ENCODE data around the gene CPM. TPM values are rescaled to one million over a fixed set of nuclear protein-coding genes. Genes with fewer than 3 reads are reported as not detected.

Gene CPM
- total RNA-seq, 4 donors from 2014 or later = 233 to 478 (median 301) TPM

DNA sequence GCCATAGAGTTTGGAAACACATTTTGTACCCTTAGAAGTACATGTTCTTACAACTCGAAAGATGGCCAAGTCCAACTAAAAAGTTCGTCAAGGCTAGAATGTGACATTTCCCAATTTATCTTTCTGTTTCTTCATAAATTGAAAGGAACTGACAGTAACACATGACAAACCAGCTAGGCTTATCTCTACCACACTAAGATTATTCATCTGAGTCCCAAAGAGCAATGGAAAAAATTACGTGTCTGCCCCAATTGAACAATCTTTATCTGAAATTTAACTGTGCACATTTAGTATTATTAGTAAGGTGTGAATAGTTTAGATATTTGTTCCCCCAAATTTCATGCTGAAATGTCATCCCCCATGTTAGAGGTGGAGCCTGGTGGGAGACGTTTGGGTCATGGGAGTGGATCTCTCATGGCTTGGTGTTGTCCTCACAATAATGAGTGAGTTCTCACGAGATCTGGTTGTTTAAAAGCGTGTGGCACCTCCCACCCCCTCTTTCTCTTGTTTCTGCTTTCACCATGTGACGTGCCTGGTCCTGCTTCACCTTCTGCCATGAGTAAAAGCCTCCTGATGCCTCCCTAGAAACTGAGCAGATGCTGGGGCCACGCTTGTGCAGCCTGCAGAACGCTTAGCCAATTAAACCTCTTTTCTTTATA lies 13.3 kb downstream of the CPM start:
- DNase-seq (ENCODE audit: low spot score) (no peak), ATAC-seq (ENCODE audit: low FRiP score) (no peak)
- TF ChIP-seq, protein P1, sequence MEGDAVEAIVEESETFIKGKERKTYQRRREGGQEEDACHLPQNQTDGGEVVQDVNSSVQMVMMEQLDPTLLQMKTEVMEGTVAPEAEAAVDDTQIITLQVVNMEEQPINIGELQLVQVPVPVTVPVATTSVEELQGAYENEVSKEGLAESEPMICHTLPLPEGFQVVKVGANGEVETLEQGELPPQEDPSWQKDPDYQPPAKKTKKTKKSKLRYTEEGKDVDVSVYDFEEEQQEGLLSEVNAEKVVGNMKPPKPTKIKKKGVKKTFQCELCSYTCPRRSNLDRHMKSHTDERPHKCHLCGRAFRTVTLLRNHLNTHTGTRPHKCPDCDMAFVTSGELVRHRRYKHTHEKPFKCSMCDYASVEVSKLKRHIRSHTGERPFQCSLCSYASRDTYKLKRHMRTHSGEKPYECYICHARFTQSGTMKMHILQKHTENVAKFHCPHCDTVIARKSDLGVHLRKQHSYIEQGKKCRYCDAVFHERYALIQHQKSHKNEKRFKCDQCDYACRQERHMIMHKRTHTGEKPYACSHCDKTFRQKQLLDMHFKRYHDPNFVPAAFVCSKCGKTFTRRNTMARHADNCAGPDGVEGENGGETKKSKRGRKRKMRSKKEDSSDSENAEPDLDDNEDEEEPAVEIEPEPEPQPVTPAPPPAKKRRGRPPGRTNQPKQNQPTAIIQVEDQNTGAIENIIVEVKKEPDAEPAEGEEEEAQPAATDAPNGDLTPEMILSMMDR (IDR thresholded peaks at IDR 0.05) = no peak

DNA sequence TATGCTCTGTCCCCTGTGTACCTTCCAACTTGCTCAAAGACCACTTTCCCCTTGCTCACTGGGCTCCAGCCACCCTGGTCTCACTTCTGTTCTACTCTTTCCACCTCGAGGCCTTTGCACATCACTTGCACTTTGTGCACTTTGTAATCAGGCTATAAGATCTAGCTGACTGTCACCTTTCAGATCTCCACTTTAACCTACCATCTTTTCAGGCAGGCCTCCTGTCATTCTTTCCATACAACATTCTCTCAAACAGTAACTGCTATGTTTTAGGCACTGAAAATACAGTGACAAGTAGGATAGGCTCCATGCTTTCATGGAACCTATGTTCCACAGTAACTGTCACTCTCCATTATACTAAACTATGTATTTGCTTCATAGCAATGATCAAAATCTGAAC lies 14.0 kb downstream of the CPM start:
- TF ChIP-seq, protein P1 (IDR thresholded peaks at IDR 0.05) = no peak
- DNase-seq (ENCODE audit: low spot score) (no peak), ATAC-seq (ENCODE audit: low FRiP score) (no peak)

DNA sequence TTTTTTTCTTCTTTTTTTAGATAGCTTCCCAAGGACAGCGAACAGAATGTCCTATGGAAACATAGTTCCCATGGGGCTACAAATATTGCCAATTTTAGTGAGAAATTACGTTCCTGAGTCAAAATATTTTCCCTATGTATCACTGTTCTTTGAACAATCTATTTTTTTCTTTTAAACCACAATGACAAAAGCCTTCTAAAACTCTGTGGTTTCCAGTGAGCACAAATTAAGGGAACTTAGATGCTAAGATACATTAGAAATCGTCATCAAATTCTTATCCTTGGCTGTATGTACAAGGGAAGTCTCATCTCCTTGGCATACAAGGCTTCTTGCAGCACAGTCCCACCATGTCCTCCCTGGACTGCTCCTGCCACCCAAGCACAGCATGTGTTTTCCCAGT lies 17.9 kb downstream of the CPM start:
- ATAC-seq (ENCODE audit: low FRiP score) (no peak), DNase-seq (ENCODE audit: low spot score) (no peak)
- TF ChIP-seq, protein P1 (IDR thresholded peaks at IDR 0.05) = no peak

DNA sequence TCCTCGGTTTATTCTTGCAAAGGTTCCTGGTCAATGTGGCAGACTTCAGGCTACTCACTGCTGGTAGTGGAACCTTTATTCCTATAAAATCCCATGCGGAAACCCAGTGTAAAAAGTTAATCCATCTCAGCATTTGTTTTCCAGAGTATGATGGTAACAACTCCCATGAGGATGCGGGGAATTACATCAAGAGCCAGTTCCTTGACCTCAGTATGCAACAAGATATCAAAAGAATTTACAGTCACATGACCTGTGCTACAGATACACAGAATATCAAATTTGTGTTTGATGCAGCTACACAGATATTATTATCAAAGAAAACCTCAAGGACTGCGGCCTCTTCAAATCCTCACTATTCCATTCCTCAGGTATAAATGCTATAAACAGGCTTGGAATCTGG lies 19.3 kb downstream of the CPM start:
- TF ChIP-seq, protein P1 (IDR thresholded peaks at IDR 0.05) = no peak
- ATAC-seq (ENCODE audit: low FRiP score) = no peak
- DNase-seq (ENCODE audit: low spot score) = no peak

DNA sequence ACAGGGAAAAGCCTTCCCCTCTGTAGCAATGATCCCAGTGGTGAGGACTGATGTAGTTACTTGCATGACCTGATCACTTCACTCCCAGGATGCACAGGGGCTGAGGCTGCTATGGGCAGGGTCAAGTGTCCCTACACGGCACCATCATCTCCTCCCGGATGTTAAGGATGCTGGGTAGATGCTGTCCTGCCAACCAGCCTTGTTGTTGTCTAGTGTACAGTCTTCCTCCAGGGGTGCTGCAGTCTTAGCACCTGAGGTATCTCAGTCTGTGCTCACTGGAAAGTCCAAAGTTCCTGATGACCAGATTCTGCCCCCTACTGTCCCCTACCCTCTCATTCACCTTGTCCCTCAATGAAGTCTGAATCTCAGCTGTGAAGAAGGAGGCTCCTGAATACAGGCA lies 20.1 kb downstream of the CPM start:
- TF ChIP-seq, protein P1 (IDR thresholded peaks at IDR 0.05) = no peak
- DNase-seq (ENCODE audit: low spot score) (no peak), ATAC-seq (ENCODE audit: low FRiP score) (no peak)

DNA sequence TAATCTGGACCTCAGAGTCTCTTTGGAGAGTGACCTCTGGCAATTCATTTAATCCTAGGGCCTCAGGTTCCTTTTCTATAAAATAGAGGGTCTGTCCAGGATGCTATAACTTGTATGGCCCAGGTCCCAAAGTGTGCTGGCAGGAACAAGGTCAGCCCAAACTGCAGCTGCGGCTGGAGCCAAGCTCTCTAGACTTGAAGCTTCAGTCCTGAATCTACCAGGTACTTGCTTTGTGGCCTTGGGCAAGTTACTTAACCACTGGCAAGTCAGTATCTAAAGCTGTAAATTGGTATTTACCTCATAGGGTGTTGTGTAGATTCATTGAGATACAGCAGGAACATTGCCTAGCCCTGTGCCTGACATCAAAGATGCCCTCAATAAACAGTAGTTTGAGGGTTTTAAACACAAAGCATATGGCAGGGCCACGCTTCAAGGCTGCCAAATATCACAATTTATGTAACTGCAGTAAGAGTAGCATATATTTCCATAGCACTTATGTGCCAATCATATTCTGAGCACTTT lies 21.7 kb downstream of the CPM start:
- TF ChIP-seq, protein P1 (IDR thresholded peaks at IDR 0.05) = no peak
- ATAC-seq (ENCODE audit: low FRiP score) = no peak
- no peak for DNase-seq (ENCODE audit: low spot score)

DNA sequence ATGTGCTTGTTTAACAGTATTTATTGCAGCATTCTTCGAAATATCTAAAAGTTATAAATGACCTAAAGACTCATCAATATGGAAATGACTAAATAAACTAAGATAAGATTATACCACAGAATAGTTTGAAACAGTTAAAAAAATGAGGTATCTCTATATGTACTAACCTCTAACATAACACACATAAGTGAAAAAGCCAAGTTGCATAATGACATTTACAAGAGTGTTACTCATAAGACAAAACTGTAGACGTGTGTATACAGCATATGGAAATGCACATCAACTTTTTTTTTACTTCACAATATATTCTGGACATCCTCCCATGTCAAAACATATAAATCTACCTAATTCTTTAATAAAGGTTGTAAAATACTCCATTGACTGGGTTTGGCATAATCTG lies 22.8 kb downstream of the CPM start:
- ATAC-seq (ENCODE audit: low FRiP score) (no peak), DNase-seq (ENCODE audit: low spot score) (no peak)
- TF ChIP-seq, protein P1 (IDR thresholded peaks at IDR 0.05) = no peak

Measured in omental fat pad (tissue), 4 donors.